Caco-2 (cell line): ENCODE results near the gene CYSLTR2. TPM values are rescaled to one million over a fixed set of nuclear protein-coding genes. Genes with fewer than 3 reads are reported as not detected.

Experiments used
- Bru-seq: library from RNA; stranded (reverse); fragments of 400-500 nt; gene quantifications from one replicate; lab custom pipeline; 2021; lab: Mats Ljungman, UMichigan
- BruChase-seq, 2 experiments: library from RNA; stranded (reverse); fragments of 400-500 nt; gene quantifications; one replicate each; lab custom pipeline; 2021; lab: Mats Ljungman, UMichigan
- BruUV-seq: library from RNA; stranded (reverse); fragments of 400-500 nt; replicated peaks from 2 replicates; lab custom pipeline; 2021; lab: Mats Ljungman, UMichigan
- CTCF ChIA-PET: fragments of 300-600 bp; sonication (Branson Sonifier 250); formaldehyde crosslinking; loops from one replicate; lab custom pipeline; 2022; ENCODE audit warnings: antibody characterized with exemption; lab: Charles Lee
- POLR2A ChIA-PET: fragments of 300-600 bp; sonication (Branson Sonifier 250); formaldehyde crosslinking; loops from one replicate; lab custom pipeline; 2022; ENCODE audit warnings: antibody characterized with exemption; lab: Charles Lee
- DNase-seq, 2 experiments: peaks; one replicate each; pipeline versions ENCODE4 v3.0.0 to v3.0.0-alpha.2; 2020 to 2022
- H3K27me3 ChIP-seq: replicated peaks from 2 replicates; pipeline ENCODE4 v1.6.0; 2011; ENCODE audit warnings: low read length; ENCODE audit not compliant: control insufficient read depth, insufficient read depth
- H3K36me3 ChIP-seq: 2 replicates; pipeline ENCODE4 v1.5.1; 2011; ENCODE audit warnings: low read length; ENCODE audit not compliant: control insufficient read depth, insufficient read depth
- H3K4me1 ChIP-seq: fragments of 250-450 bp; sonication (Bioruptor Pico); 2 replicates; pipeline ENCODE4 v1.5.1; 2020; ENCODE audit warnings: mild to moderate bottlenecking
- H3K4me3 ChIP-seq: 2 replicates; pipeline ENCODE4 v1.5.1; 2011; ENCODE audit warnings: low read depth, mild to moderate bottlenecking, control low read depth, low read length
- H3K9me3 ChIP-seq: fragments of 250-450 bp; sonication (Bioruptor Pico); 2 replicates; pipeline ENCODE4 v1.5.1; 2020; ENCODE audit warnings: mild to moderate bottlenecking, moderate library complexity
- H3K27ac Mint-ChIP-seq: one replicate; pipeline ENCODE4 v1.8.0; 2022; ENCODE audit warnings: mixed read lengths; ENCODE audit not compliant: unreplicated experiment
- H3K27me3 Mint-ChIP-seq: one replicate; pipeline ENCODE4 v1.8.0; 2022; ENCODE audit warnings: mixed read lengths; ENCODE audit not compliant: insufficient read depth, unreplicated experiment
- H3K36me3 Mint-ChIP-seq: one replicate; pipeline ENCODE4 v1.8.0; 2022; ENCODE audit warnings: mild to moderate bottlenecking, mixed read lengths; ENCODE audit not compliant: insufficient read depth, unreplicated experiment
- H3K4me1 Mint-ChIP-seq: one replicate; pipeline ENCODE4 v1.8.0; 2022; ENCODE audit warnings: low read depth, mixed read lengths; ENCODE audit not compliant: unreplicated experiment
- H3K4me3 Mint-ChIP-seq: one replicate; pipeline ENCODE4 v1.8.0; 2022; ENCODE audit warnings: mild to moderate bottlenecking, moderate library complexity, mixed read lengths; ENCODE audit not compliant: unreplicated experiment
- H3K9me3 Mint-ChIP-seq: one replicate; pipeline ENCODE4 v1.8.0; 2022; ENCODE audit warnings: mixed read lengths; ENCODE audit not compliant: unreplicated experiment
- CTCF ChIP-seq, 2 experiments: fragments of 200-600 bp in 1 of 2; IDR thresholded peaks; 1 replicate in 1 of 2; 2 replicates in 1 of 2; pipeline versions ENCODE4 v1.5.1 to v1.8.0; 2011 to 2022; ENCODE audit warnings: antibody characterized with exemption in 1 of 2, control low read depth in 1 of 2, inconsistent platforms in 1 of 2, low read depth in 1 of 2, low read length in 1 of 2, mild to moderate bottlenecking in 1 of 2, moderate library complexity in 1 of 2; ENCODE audit not compliant: insufficient read depth in 1 of 2, severe bottlenecking in 1 of 2, unreplicated experiment in 1 of 2
- intact Hi-C: fragments of 100-400 bp; cut with micrococcal nuclease; formaldehyde crosslinking; loops from one replicate; pipeline ENCODE4 v1.10.0; 2022; ENCODE audit not compliant: unreplicated experiment
- long read RNA-seq: library from polyadenylated mRNA; stranded (forward); transcript quantifications from one replicate; pipeline ENCODE4 v2.0.0, GENCODE V29; 2022
- total RNA-seq: library from RNA; stranded (reverse); gene quantifications from 2 replicates; pipeline ENCODE4 v1.2.3, GENCODE V29; 2022

CYSLTR2 gene, protein sequence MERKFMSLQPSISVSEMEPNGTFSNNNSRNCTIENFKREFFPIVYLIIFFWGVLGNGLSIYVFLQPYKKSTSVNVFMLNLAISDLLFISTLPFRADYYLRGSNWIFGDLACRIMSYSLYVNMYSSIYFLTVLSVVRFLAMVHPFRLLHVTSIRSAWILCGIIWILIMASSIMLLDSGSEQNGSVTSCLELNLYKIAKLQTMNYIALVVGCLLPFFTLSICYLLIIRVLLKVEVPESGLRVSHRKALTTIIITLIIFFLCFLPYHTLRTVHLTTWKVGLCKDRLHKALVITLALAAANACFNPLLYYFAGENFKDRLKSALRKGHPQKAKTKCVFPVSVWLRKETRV
- total RNA-seq (not detected in 2 replicates), Bru-seq, nascent RNA (percentile 1 among the genes with signal in this experiment), BruChase-seq, experiment 1, labeled RNA remaining after a 2-hour chase (not detected), BruChase-seq, experiment 2, labeled RNA remaining after a 6-hour chase (percentile 3 among the genes with signal in this experiment)
- long read RNA-seq: 0 reads

GRCh38 chr13:48653472-48653939 is at the start of gene CYSLTR2:
TSS of gene CYSLTR2 (plus strand) at chr13:48653929. CDS start at chr13:48706818, 52,889 bp downstream.
- no TSS peak for BruUV-seq
- Histone ChIP-seq H3K27me3 (no peaks in the 10 kb centered on the region), H3K36me3 (no peaks in the 10 kb centered on the region), H3K9me3 (no peaks in the 10 kb centered on the region), H3K4me3 (no peak within 1 kb of the TSS), H3K4me1 (no peaks in the 10 kb centered on the region)
- no peak for TF ChIP-seq CTCF (IDR thresholded peaks at IDR 0.05; ENCODE audit: insufficient read depth in 1 of 2, low read depth in 1 of 2, low read length in 1 of 2, severe bottlenecking in 1 of 2, unreplicated experiment in 1 of 2)
- H3K4me3 Mint-ChIP-seq: no peak within 1 kb of the TSS
- POLR2A ChIA-PET: no interaction called here
- no peaks in the 10 kb centered on the region for H3K36me3 Mint-ChIP-seq
- H3K9me3 Mint-ChIP-seq: no peaks in the 10 kb centered on the region
- H3K4me1 Mint-ChIP-seq: no peaks in the 10 kb centered on the region
- peaks cover 12% of the 10 kb centered on the region for H3K27me3 Mint-ChIP-seq
- H3K27ac Mint-ChIP-seq: no peak within 1 kb of the TSS
- intact Hi-C loops: no loop called here
- DNase-seq: no peak
- CTCF ChIA-PET: interaction anchor here (0.6 kb wide), 1 partner anchor 16 kb away, joined by 5 read pairs; no protein-coding TSS in a partner anchor

DNA sequence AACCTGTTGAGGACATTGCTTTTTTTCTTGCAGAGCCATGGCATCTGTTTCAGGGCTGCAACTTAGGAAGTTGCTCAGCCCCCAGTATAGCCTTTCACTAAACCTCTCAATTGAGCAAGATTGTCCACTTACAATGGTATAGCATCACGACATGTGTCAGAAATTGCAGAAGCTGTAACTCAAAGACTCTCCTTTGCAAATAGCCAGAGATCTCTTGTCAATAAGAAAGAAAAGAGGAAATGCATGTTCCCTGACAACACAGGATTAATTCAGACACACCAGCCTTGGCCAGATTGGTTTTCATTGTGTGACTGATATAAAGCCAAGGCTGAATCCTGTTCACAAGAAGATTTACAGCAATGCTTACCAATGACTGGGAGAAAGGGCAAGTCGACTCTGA is 38.7 kb upstream of the CYSLTR2 start:
- Mint-ChIP-seq H3K27ac (no peak overlapping the region), H3K4me3 (no peak overlapping the region), H3K27me3 (no peaks in the 10 kb centered on the region), H3K9me3 (peaks cover 11% of the 10 kb centered on the region), H3K36me3 (no peaks in the 10 kb centered on the region), H3K4me1 (no peaks in the 10 kb centered on the region)
- Histone ChIP-seq H3K36me3 (no peaks in the 10 kb centered on the region), H3K4me3 (no peak overlapping the region), H3K9me3 (peaks cover 8% of the 10 kb centered on the region), H3K4me1 (no peaks in the 10 kb centered on the region), H3K27me3 (no peaks in the 10 kb centered on the region)
- ChIA-PET CTCF (no interaction called here), POLR2A (no interaction called here)
- no peak for DNase-seq
- no TSS peak for BruUV-seq
- intact Hi-C loops: no loop called here
- TF ChIP-seq CTCF (IDR thresholded peaks at IDR 0.05; ENCODE audit: insufficient read depth in 1 of 2, low read depth in 1 of 2, low read length in 1 of 2, severe bottlenecking in 1 of 2, unreplicated experiment in 1 of 2): no peak

DNA sequence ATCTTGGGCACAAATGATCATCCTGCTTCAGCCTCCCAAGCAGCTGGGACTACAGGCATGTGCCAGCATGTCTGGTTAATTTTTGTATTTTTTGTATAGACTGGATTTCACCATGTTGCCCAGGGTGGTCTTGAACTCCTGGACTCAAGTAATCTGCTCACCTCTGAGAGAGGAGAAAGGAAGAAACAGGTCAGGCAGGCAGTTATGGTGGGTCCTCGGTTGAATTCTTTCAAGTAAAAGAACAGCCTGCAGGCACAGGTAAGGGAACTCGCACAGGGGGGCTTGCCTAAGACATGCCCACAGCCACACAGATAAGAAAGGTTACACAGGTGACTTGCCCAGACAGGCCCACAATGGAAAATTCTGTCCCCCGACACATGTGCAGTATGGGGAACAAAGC is 34.8 kb upstream of the CYSLTR2 start:
- Mint-ChIP-seq H3K27ac (no peak overlapping the region), H3K4me1 (peaks cover 7% of the 10 kb centered on the region), H3K4me3 (no peak overlapping the region), H3K9me3 (peaks cover 21% of the 10 kb centered on the region), H3K36me3 (no peaks in the 10 kb centered on the region), H3K27me3 (no peaks in the 10 kb centered on the region)
- no TSS peak for BruUV-seq
- Histone ChIP-seq H3K4me1 (no peaks in the 10 kb centered on the region), H3K4me3 (no peak overlapping the region), H3K27me3 (no peaks in the 10 kb centered on the region), H3K36me3 (no peaks in the 10 kb centered on the region), H3K9me3 (peaks cover 24% of the 10 kb centered on the region)
- no peak for DNase-seq
- intact Hi-C loops: no loop called here
- TF ChIP-seq CTCF (IDR thresholded peaks at IDR 0.05; ENCODE audit: insufficient read depth in 1 of 2, low read depth in 1 of 2, low read length in 1 of 2, severe bottlenecking in 1 of 2, unreplicated experiment in 1 of 2): no peak
- CTCF ChIA-PET: no interaction called here
- POLR2A ChIA-PET: no interaction called here
